HG03135 (cell line): ENCODE measurements around the gene UBXN2A.
"Not testable (repeated sequence)": the region's sequence is repeated elsewhere in the genome, so short reads cannot be mapped to it uniquely, and the experiment has no call there.

Source experiments
- ATAC-seq: cut with Tn5 transposase; IDR thresholded peaks from one replicate; pipeline ENCODE4 v1.9.1; 2021; ENCODE audit warnings: mild to moderate bottlenecking, moderate library complexity; ENCODE audit not compliant: unreplicated experiment

Gene UBXN2A

GRCh38 chr2:24011250-24012104 lies 71.2 kb downstream of the UBXN2A start:
- ATAC-seq, result no peak

- ATAC-seq, result no peak
Measured at GRCh38 chr2:24012521-24013188, 72.4 kb downstream of the UBXN2A start.

GRCh38 chr2:24014902-24015301 lies 74.6 kb downstream of the UBXN2A start:
- ATAC-seq, result not testable (repeated sequence)

- no peak for ATAC-seq
Measured at GRCh38 chr2:24015562-24016375, 75.5 kb downstream of the UBXN2A start.

GRCh38 chr2:24016376-24016761 lies 76.1 kb downstream of the UBXN2A start:
- ATAC-seq, result no peak

GRCh38 chr2:24016853-24017703 lies 76.8 kb downstream of the UBXN2A start:
- no peak for ATAC-seq

- no peak for ATAC-seq
Measured at GRCh38 chr2:24017711-24018110, 77.4 kb downstream of the UBXN2A start.

GRCh38 chr2:24018241-24018640 lies 78.0 kb downstream of the UBXN2A start:
- ATAC-seq, result no peak

GRCh38 chr2:24019729-24020128 lies 79.5 kb downstream of the UBXN2A start:
- no peak for ATAC-seq

- no peak for ATAC-seq
Measured at GRCh38 chr2:24020244-24020643, 80.0 kb downstream of the UBXN2A start.

GRCh38 chr2:24021122-24021998 lies 81.1 kb downstream of the UBXN2A start:
- no peak for ATAC-seq

- no peak for ATAC-seq
Measured at GRCh38 chr2:24022324-24022974, 82.2 kb downstream of the UBXN2A start.

- no peak for ATAC-seq
Measured at GRCh38 chr2:24022975-24023575, 82.8 kb downstream of the UBXN2A start.

- ATAC-seq, result no peak
Measured at GRCh38 chr2:24024018-24024417, 83.8 kb downstream of the UBXN2A start.

GRCh38 chr2:24024996-24025663 lies 84.9 kb downstream of the UBXN2A start:
- no peak for ATAC-seq

GRCh38 chr2:24026233-24026632 lies 86.0 kb downstream of the UBXN2A start:
- ATAC-seq, result no peak

- ATAC-seq, result no peak
Measured at GRCh38 chr2:24038786-24039499, 98.7 kb downstream of the UBXN2A start.
